CD1c-positive myeloid dendritic cell (primary cell): ENCODE results near the gene ATP11B.

Experiments used
- DNase-seq: peaks from one replicate; pipeline ENCODE4 v3.0.0-alpha.2; 2016; ENCODE audit errors: extremely low spot score

ATP11B gene

GRCh38 chr3:182954553-182955235, 161.4 kb downstream of the ATP11B start:
- DNase-seq, result peak; percentile 54

- no peak for DNase-seq
These were observed 163.9 kb downstream of the ATP11B start for GRCh38 chr3:182957226-182957625.

- no peak for DNase-seq
These were observed 164.5 kb downstream of the ATP11B start for GRCh38 chr3:182957676-182958266.

- peak; percentile 53 for DNase-seq
These were observed 166.4 kb downstream of the ATP11B start for GRCh38 chr3:182959474-182960350.

GRCh38 chr3:182962166-182962565, 168.9 kb downstream of the ATP11B start:
- no peak for DNase-seq

GRCh38 chr3:182964179-182964578, 170.9 kb downstream of the ATP11B start:
- DNase-seq, result no peak

GRCh38 chr3:182965861-182966366, 172.6 kb downstream of the ATP11B start:
- DNase-seq, result no peak

GRCh38 chr3:182967218-182968204, 174.2 kb downstream of the ATP11B start:
- no peak for DNase-seq

- DNase-seq, result peak; percentile 20
These were observed 176.0 kb downstream of the ATP11B start for GRCh38 chr3:182969277-182969676.

- DNase-seq, result no peak
These were observed 176.5 kb downstream of the ATP11B start for GRCh38 chr3:182969853-182970252.

- no peak for DNase-seq
These were observed 177.6 kb downstream of the ATP11B start for GRCh38 chr3:182970811-182971418.
